Esophagus muscularis mucosa (tissue), 3 donors: ENCODE data around the gene CD8B.

Experiments
- POLR2AphosphoS5 ChIP-seq, 2 donors: sonication (generic); formaldehyde crosslinking; IDR thresholded peaks; one replicate each; pipeline ENCODE4 v1.6.1; 2017; ENCODE audit warnings: antibody characterized with exemption in 2 of 2
- TF ChIP-seq, protein P1 (sequence below), 3 experiments: fragments of 200-600 bp in 2 of 3; fragments of 450-650 bp in 1 of 3; sonication (generic) in 2 of 3; IDR thresholded peaks; one replicate each; pipeline ENCODE4 v1.5.1; 2017 to 2019; ENCODE audit warnings: antibody characterized with exemption in 3 of 3, mild to moderate bottlenecking in 2 of 3, moderate library complexity in 1 of 3

DNA sequence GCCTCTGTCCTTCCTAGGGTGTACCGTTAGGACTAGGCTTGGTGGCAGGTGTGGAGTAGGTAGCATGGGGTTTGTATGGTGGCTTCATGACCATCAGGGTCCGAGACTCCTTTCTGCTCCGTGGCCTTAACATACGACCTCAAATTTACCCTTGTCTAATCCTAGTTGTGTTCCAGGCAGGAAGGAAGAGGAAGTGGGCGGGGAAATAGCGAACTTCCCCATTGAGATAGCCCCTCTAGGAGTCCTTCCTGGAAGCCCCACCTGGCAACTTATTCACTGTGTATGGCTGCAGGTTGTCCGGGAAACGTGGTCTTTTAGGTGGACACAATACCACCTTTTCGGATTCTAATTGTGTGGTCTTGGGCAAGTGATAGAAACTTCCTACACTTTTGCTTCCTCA lies 80.3 kb downstream of the CD8B start:
- TF ChIP-seq, protein P1, sequence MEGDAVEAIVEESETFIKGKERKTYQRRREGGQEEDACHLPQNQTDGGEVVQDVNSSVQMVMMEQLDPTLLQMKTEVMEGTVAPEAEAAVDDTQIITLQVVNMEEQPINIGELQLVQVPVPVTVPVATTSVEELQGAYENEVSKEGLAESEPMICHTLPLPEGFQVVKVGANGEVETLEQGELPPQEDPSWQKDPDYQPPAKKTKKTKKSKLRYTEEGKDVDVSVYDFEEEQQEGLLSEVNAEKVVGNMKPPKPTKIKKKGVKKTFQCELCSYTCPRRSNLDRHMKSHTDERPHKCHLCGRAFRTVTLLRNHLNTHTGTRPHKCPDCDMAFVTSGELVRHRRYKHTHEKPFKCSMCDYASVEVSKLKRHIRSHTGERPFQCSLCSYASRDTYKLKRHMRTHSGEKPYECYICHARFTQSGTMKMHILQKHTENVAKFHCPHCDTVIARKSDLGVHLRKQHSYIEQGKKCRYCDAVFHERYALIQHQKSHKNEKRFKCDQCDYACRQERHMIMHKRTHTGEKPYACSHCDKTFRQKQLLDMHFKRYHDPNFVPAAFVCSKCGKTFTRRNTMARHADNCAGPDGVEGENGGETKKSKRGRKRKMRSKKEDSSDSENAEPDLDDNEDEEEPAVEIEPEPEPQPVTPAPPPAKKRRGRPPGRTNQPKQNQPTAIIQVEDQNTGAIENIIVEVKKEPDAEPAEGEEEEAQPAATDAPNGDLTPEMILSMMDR (IDR thresholded peaks at IDR 0.05) = no peak
- TF ChIP-seq POLR2AphosphoS5 (IDR thresholded peaks at IDR 0.05) = no peak
